SK-N-SH (cell line): ENCODE data around the gene SOD1. TPM values are rescaled to one million over a fixed set of nuclear protein-coding genes. Genes with fewer than 3 reads are reported as not detected.

Experiments
- CTCF ChIA-PET: fragments of 300-600, 350-600 bp; formaldehyde crosslinking; extraction: SDS; loops from one replicate; lab custom pipeline; 2021; lab: Yijun Ruan, JAX
- POLR2A ChIA-PET: fragments of 350-600 bp; sonication (Branson Sonifier 250); formaldehyde crosslinking; extraction: SDS; loops from one replicate; lab custom pipeline; 2020; ENCODE audit warnings: antibody characterized with exemption, inconsistent platforms; lab: Yijun Ruan, JAX
- DNase-seq: peaks from one replicate; pipeline ENCODE4 v3.0.0; 2012
- H2AFZ ChIP-seq: fragments of 200-600 bp; sonication (generic); 2 replicates; pipeline ENCODE4 v1.8.1; 2016; ENCODE audit warnings: antibody characterized with exemption, mild to moderate bottlenecking, low read depth
- H3F3A ChIP-seq: fragments of 200-600 bp; sonication (generic); replicated peaks from 2 replicates; pipeline ENCODE3; 2016; ENCODE audit warnings: antibody characterized with exemption, mild to moderate bottlenecking; ENCODE audit not compliant: insufficient read depth
- H3K27ac ChIP-seq, 2 experiments: fragments of 200-500 bp in 1 of 2; fragments of 200-600 bp in 1 of 2; sonication (Bioruptor generic) in 1 of 2; sonication (generic), shearing (Covaris generic) in 1 of 2; 2 replicates each; pipeline versions ENCODE4 v1.5.1 to v1.6.1; 2014 to 2016; ENCODE audit warnings: low read depth in 2 of 2, inconsistent platforms in 1 of 2, low read length in 1 of 2, mild to moderate bottlenecking in 1 of 2, mixed read lengths in 1 of 2
- H3K27me3 ChIP-seq: fragments of 200-600 bp; sonication (generic), shearing (Covaris generic); 2 replicates; pipeline ENCODE4 v1.6.1; 2016; ENCODE audit warnings: mixed run types; ENCODE audit not compliant: insufficient read depth
- H3K36me3 ChIP-seq, 2 experiments: fragments of 200-500 bp in 1 of 2; fragments of 200-600 bp in 1 of 2; sonication (Bioruptor generic) in 1 of 2; sonication (generic) in 1 of 2; replicated peaks in 1 of 2; 2 replicates each; pipeline versions ENCODE3 to v1.5.1; 2014 to 2016; ENCODE audit warnings: low read length in 1 of 2, mild to moderate bottlenecking in 1 of 2; ENCODE audit not compliant: insufficient read depth in 2 of 2, control insufficient read depth in 1 of 2
- H3K4me1 ChIP-seq, 2 experiments: fragments of 200-500 bp in 1 of 2; fragments of 200-600 bp in 1 of 2; sonication (Bioruptor generic) in 1 of 2; sonication (generic), shearing (Covaris generic) in 1 of 2; 2 replicates each; pipeline versions ENCODE4 v1.5.1 to v1.6.1; 2014 to 2016; ENCODE audit warnings: low read depth in 1 of 2, low read length in 1 of 2, mixed run types in 1 of 2; ENCODE audit not compliant: insufficient read depth in 2 of 2, control insufficient read depth in 1 of 2
- H3K4me2 ChIP-seq: fragments of 200-600 bp; sonication (generic), shearing (Covaris generic); 2 replicates; pipeline ENCODE4 v1.6.1; 2017; ENCODE audit warnings: mixed run types
- H3K4me3 ChIP-seq, 2 experiments: fragments of 200-500 bp in 1 of 2; fragments of 200-600 bp in 1 of 2; sonication (Bioruptor generic) in 1 of 2; sonication (generic), shearing (Covaris generic) in 1 of 2; 2 replicates each; pipeline versions ENCODE4 v1.5.1 to v1.8.1; 2014 to 2016; ENCODE audit warnings: low read depth in 2 of 2, inconsistent platforms in 1 of 2, low read length in 1 of 2, mild to moderate bottlenecking in 1 of 2, mixed read lengths in 1 of 2, moderate library complexity in 1 of 2
- H3K79me2 ChIP-seq: fragments of 200-600 bp; sonication (generic); 2 replicates; pipeline ENCODE4 v1.8.1; 2017; ENCODE audit warnings: mild to moderate bottlenecking; ENCODE audit not compliant: insufficient read depth
- H3K9ac ChIP-seq: fragments of 200-600 bp; sonication (generic); 2 replicates; pipeline ENCODE4 v1.6.1; 2017; ENCODE audit warnings: mixed run types
- H3K9me2 ChIP-seq: fragments of 200-600 bp; sonication (generic); 2 replicates; pipeline ENCODE4 v1.6.1; 2017; ENCODE audit warnings: mixed run types
- H3K9me3 ChIP-seq: fragments of 200-600 bp; sonication (generic); 2 replicates; pipeline ENCODE4 v1.6.1; 2017; ENCODE audit warnings: mixed run types, mild to moderate bottlenecking, moderate library complexity
- H4K20me1 ChIP-seq: fragments of 200-600 bp; sonication (generic); 2 replicates; pipeline ENCODE4 v1.6.1; 2017; ENCODE audit warnings: mild to moderate bottlenecking, mixed run types; ENCODE audit not compliant: insufficient read depth
- CHD2 ChIP-seq: fragments of 150-350 bp; IDR thresholded peaks from 2 replicates; pipeline ENCODE4 v1.6.1; 2018; ENCODE audit warnings: low read length; ENCODE audit not compliant: partially characterized antibody
- CTCF ChIP-seq: fragments of 200-600 bp; sonication (generic); IDR thresholded peaks from 2 replicates; pipeline ENCODE4 v1.6.1; 2017; ENCODE audit warnings: antibody characterized with exemption, mild to moderate bottlenecking, moderate library complexity
- ELF1 ChIP-seq: IDR thresholded peaks from 2 replicates; pipeline ENCODE4 v1.4.0; 2012
- GABPA ChIP-seq: IDR thresholded peaks from 2 replicates; pipeline ENCODE4 v1.4.0; 2012; ENCODE audit warnings: low read depth, mild to moderate bottlenecking
- GATA2 ChIP-seq: sonication (generic); formaldehyde crosslinking; IDR thresholded peaks from 2 replicates; pipeline ENCODE4 v1.5.0; 2020; ENCODE audit warnings: mild to moderate bottlenecking, missing genetic modification reagents
- IRF3 ChIP-seq: fragments of 150-350 bp; IDR thresholded peaks from 2 replicates; pipeline ENCODE4 v1.6.1; 2016; ENCODE audit warnings: mild to moderate bottlenecking, low read depth, low read length
- JUND ChIP-seq: IDR thresholded peaks from 2 replicates; pipeline ENCODE4 v1.4.0; 2012
- MEF2A ChIP-seq: IDR thresholded peaks from 2 replicates; pipeline ENCODE4 v1.4.0; 2012; ENCODE audit warnings: low read depth, borderline replicate concordance
- MXI1 ChIP-seq: IDR thresholded peaks from 2 replicates; pipeline ENCODE4 v1.6.1; 2012; ENCODE audit warnings: mild to moderate bottlenecking, low read depth, low read length, improper control_type of control experiment
- PBX3 ChIP-seq: IDR thresholded peaks from 2 replicates; pipeline ENCODE4; 2012
- POLR2AphosphoS5 ChIP-seq: IDR thresholded peaks from 2 replicates; pipeline ENCODE4 v1.6.1; 2012; ENCODE audit warnings: low read depth, low read length
- RAD21 ChIP-seq: IDR thresholded peaks from 2 replicates; pipeline ENCODE4 v1.6.1; 2012; ENCODE audit warnings: mild to moderate bottlenecking, low read length
- RCOR1 ChIP-seq: fragments of 150-350 bp; IDR thresholded peaks from 2 replicates; pipeline ENCODE4 v1.6.1; 2017; ENCODE audit warnings: antibody characterized with exemption, low read length
- REST ChIP-seq: IDR thresholded peaks from 2 replicates; pipeline ENCODE4 v1.6.1; 2012; ENCODE audit warnings: mild to moderate bottlenecking, low read depth, low read length, moderate library complexity
- RXRA ChIP-seq: IDR thresholded peaks from 2 replicates; pipeline ENCODE4 v1.4.0; 2012; ENCODE audit warnings: low read depth, mild to moderate bottlenecking, borderline replicate concordance
- TCF12 ChIP-seq: IDR thresholded peaks from 2 replicates; pipeline ENCODE4 v1.4.0; 2012
- TEAD4 ChIP-seq: IDR thresholded peaks from 2 replicates; pipeline ENCODE4 v1.4.0; 2012; ENCODE audit warnings: mild to moderate bottlenecking, borderline replicate concordance; ENCODE audit not compliant: insufficient read depth
- YY1 ChIP-seq: IDR thresholded peaks from 2 replicates; pipeline ENCODE4 v1.4.0; 2012; ENCODE audit warnings: low read depth, mild to moderate bottlenecking
- WGBS: methylation state at CpG from one replicate; pipeline ENCODE4 v1.1.6; 2017; ENCODE audit warnings: low lambda C conversion rate; 5-methylcytosine and 5-hydroxymethylcytosine counted together
- polyA plus RNA-seq, 3 experiments: library from polyadenylated mRNA; depleted of rRNA; stranded (reverse); fragments of >200 nt; gene quantifications; 2 replicates each; pipeline ENCODE4 v1.2.3, GENCODE V29; 2012

The SOD1 gene
- polyA plus RNA-seq, 1 of the 3 experiments (the other 2 are of a cell fraction): 572 TPM

GRCh38 chr21:31670070-31670469 is 10.6 kb downstream of the SOD1 start:
- no peak overlapping the region for H3K9ac ChIP-seq
- H3K9me3 ChIP-seq: no peaks in the 10 kb centered on the region
- H2AFZ ChIP-seq: no peak overlapping the region
- ChIA-PET CTCF (interaction anchor here (1.1 kb wide), 1 partner anchor 38 kb away, joined by 3 read pairs; no protein-coding TSS in a partner anchor), POLR2A (interaction anchor here (0.6 kb wide), 1 partner anchor 54 kb away, joined by 3 read pairs; no protein-coding TSS in a partner anchor)
- TF ChIP-seq POLR2AphosphoS5 (peak; percentile 22; the same call in 1 of the 2 replicates), PBX3 (no peak), JUND (0 out of 2 replicates have a peak, but pooled peaks have one; percentile 1), ELF1 (no peak), GATA2 (CRISPR knock-in tag) (no peak), TCF12 (no peak), RXRA (no peak), IRF3 (no peak), REST (no peak)
- H3K4me3 ChIP-seq: no peak overlapping the region
- no peak overlapping the region for H3K4me2 ChIP-seq
- 91% methylated on average over 6 of the region's 6 CpGs for WGBS
- H3K27ac ChIP-seq: no peak overlapping the region
- DNase-seq: no peak
- peaks cover 17% of the 10 kb centered on the region; the same call in 1 of the 2 replicates for H4K20me1 ChIP-seq
- peaks cover 54 to 69% of the 10 kb centered on the region in 2 experiments for H3K36me3 ChIP-seq
- peaks cover 34% of the 10 kb centered on the region for H3F3A ChIP-seq
- H3K79me2 ChIP-seq: peaks cover 24% of the 10 kb centered on the region
- peaks cover 0 to 3% of the 10 kb centered on the region in 2 experiments; a peak in 2 of 4 replicates for H3K4me1 ChIP-seq
- H3K27me3 ChIP-seq: no peaks in the 10 kb centered on the region
- no peaks in the 10 kb centered on the region for H3K9me2 ChIP-seq

- no peak for DNase-seq
- CTCF ChIA-PET: interaction anchor here (0.6 to 1.1 kb wide), 2 partner anchors 37 to 94 kb away, joined by 3 read pairs; no protein-coding TSS in a partner anchor
These were observed 11.7 kb downstream of the SOD1 start for GRCh38 chr21:31671146-31671716.

More at GRCh38 chr21:31671146-31671716, 11.7 kb downstream of the SOD1 start:
- H3K9me3 ChIP-seq: no peaks in the 10 kb centered on the region
- no peak overlapping the region for H3K27ac ChIP-seq
- peaks cover 9% of the 10 kb centered on the region; the same call in 1 of the 2 replicates for H4K20me1 ChIP-seq
- H3F3A ChIP-seq: peaks cover 34% of the 10 kb centered on the region
- H3K4me1 ChIP-seq: no peaks in the 10 kb centered on the region; a peak in 1 of 4 replicates
- peaks cover 13% of the 10 kb centered on the region for H3K79me2 ChIP-seq
- no peak overlapping the region for H3K4me2 ChIP-seq
- no peak overlapping the region for H3K9ac ChIP-seq
- POLR2A ChIA-PET: no interaction called here
- no peaks in the 10 kb centered on the region for H3K9me2 ChIP-seq
- no peak overlapping the region for H3K4me3 ChIP-seq
- TF ChIP-seq RAD21: no peak
- TF ChIP-seq PBX3: no peak
- TF ChIP-seq RCOR1: no peak
- no peak for TF ChIP-seq MXI1
- TF ChIP-seq CHD2: no peak
- no peak for TF ChIP-seq MEF2A
- no peak for TF ChIP-seq GABPA
- TF ChIP-seq TCF12: no peak
- no peak for TF ChIP-seq YY1
- no peak for TF ChIP-seq CTCF
- TF ChIP-seq TEAD4: no peak
- peaks cover 51 to 73% of the 10 kb centered on the region in 2 experiments for H3K36me3 ChIP-seq
- no peaks in the 10 kb centered on the region for H3K27me3 ChIP-seq
- 93% methylated on average over 12 of the region's 12 CpGs for WGBS
- no peak overlapping the region for H2AFZ ChIP-seq
